ENCODE results near the gene CIDEB. TPM values are rescaled to one million over a fixed set of nuclear protein-coding genes. Genes with fewer than 3 reads are reported as not detected.

CIDEB gene
- total and polyA plus RNA-seq, 2 of the 8 experiments (the other 6 are each of a cell fraction or from before 2014, with no cell fraction given): 0.11 TPM; not detected in 1

GRCh38 chr14:24285351-24285750 lies 22.4 kb downstream of the CIDEB start (continued):
- TF ChIP-seq GABPA (IDR thresholded peaks at IDR 0.05; ENCODE audit: borderline replicate concordance, insufficient read depth, low read length): no peak
